Astrocyte (in vitro differentiated cells and primary cell): ENCODE data around the gene PCBP4.

Source experiments
- CTCF ChIP-seq: IDR thresholded peaks from 2 replicates; pipeline ENCODE4 v1.5.1; 2011; ENCODE audit warnings: low read depth, mild to moderate bottlenecking, inconsistent platforms, low read length, moderate library complexity; ENCODE audit not compliant: insufficient read depth
- EZH2 ChIP-seq: IDR thresholded peaks from 2 replicates; pipeline ENCODE4 v1.6.1; 2012; ENCODE audit warnings: mild to moderate bottlenecking, low read length, inconsistent platforms; ENCODE audit not compliant: insufficient read depth

DNA sequence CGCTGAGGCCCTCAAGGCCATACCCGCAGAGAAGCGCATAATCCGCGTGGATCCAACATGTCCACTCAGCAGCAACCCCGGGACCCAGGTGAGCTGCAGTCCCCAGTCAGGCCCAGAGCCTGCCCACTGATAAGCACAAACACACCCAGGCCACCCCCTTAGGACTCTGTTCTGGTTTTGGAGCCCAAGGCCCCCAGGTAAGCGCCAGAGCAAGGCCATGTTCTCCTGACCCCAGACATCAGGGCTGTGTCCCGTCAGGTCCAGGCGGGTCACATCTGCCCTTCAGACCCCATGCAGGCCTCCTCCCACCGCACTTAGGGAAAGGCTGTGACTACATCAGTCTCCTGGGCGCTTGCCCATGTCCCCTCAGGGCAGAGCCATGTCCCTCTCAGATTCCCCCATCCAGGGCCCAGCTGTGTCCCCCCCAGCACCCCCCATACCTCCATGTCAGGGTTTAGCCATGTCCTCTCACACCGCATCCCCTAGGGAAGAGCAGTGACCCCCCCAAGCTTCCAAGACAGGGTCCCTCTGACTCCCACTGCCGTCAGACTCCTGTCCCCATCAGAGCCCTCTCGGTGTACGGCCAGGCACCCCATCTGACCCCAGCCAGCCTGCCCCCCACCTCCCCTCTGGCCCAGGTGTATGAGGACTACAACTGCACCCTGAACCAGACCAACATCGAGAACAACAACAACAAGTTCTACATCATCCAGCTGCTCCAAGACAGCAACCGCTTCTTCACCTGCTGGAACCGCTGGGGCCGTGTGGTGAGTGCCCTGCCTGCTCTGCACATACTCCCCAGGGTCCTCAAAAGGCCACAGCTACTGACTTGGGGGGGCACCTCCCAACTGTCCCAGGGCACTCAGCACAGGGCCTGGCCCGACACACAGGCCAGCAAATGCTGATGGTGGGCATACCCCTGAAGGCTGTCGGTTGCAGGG is 23.5 kb downstream of the PCBP4 start:
- TF ChIP-seq CTCF (no peak), EZH2 (no peak)
